SH-SY5Y (cell line): Measurements from ENCODE around the gene PRR16.

Source experiments
- GATA2 ChIP-seq: IDR thresholded peaks from 2 replicates; pipeline ENCODE4 v1.6.1; 2011; ENCODE audit warnings: mild to moderate bottlenecking, low read depth, low read length
- GATA3 ChIP-seq: IDR thresholded peaks from 2 replicates; pipeline ENCODE4 v1.6.1; 2011; ENCODE audit warnings: low read depth, mild to moderate bottlenecking, low read length, moderate library complexity

DNA sequence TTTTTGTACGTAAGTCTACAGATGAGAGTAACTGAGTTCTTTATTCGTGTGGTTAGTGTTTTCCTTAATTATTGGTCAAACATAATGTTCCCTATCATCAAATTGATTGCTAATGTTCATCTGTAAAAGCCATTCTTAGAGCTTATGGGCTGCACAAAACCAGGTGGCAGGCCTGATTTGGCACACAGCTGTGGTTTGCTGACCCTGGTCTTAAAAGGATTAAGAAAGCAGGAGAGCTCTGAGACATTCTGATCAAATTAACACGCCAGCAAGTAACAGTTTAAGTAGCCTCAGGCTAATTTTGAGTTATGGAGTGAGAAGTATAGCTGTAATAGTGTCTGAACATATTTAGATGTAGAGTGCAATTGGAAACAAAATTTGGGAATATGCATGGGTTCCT is 63.2 kb downstream of the PRR16 start:
- TF ChIP-seq GATA2 (no peak), GATA3 (no peak)
